Urinary bladder (tissue), 4 donors: Measurements from ENCODE around the gene BBX. TPM values are rescaled to one million over a fixed set of nuclear protein-coding genes. Genes with fewer than 3 reads are reported as not detected.

Source experiments
- DNase-seq: peaks from one replicate; pipeline ENCODE4 v3.0.0-alpha.2; 2015; ENCODE audit errors: extremely low spot score
- H3K27ac ChIP-seq: one replicate; pipeline ENCODE4 v1.5.1; 2013; ENCODE audit warnings: low read depth, mild to moderate bottlenecking, moderate library complexity
- H3K36me3 ChIP-seq: one replicate; pipeline ENCODE4 v1.6.1; 2013; ENCODE audit warnings: mild to moderate bottlenecking, moderate library complexity; ENCODE audit not compliant: insufficient read depth
- H3K4me1 ChIP-seq: one replicate; pipeline ENCODE4 v1.6.1; 2013; ENCODE audit warnings: mild to moderate bottlenecking, moderate library complexity; ENCODE audit not compliant: insufficient read depth
- H3K4me3 ChIP-seq: one replicate; pipeline ENCODE4 v1.5.1; 2013; ENCODE audit warnings: low read depth, low read length
- WGBS: extraction: QIAGEN DNeasy Blood & Tissue Kit; methylation state at CpG from one replicate; pipeline ENCODE4 v1.1.7; 2013; 5-methylcytosine and 5-hydroxymethylcytosine counted together
- polyA plus RNA-seq: library from polyadenylated mRNA; stranded (reverse); fragments of 200-250 nt; gene quantifications from one replicate; pipeline ENCODE4 v1.2.3, GENCODE V29; 2013
- total RNA-seq: library from RNA; depleted of rRNA; stranded (reverse); fragments of >200 nt; gene quantifications from one replicate; pipeline ENCODE4 v1.2.3, GENCODE V29; 2014
- donor health status: healthy with polysubstance abuse.
- donor health status: healthy.

Gene BBX
- total and polyA plus RNA-seq, 2 donors: 25.6 to 104 TPM

DNA sequence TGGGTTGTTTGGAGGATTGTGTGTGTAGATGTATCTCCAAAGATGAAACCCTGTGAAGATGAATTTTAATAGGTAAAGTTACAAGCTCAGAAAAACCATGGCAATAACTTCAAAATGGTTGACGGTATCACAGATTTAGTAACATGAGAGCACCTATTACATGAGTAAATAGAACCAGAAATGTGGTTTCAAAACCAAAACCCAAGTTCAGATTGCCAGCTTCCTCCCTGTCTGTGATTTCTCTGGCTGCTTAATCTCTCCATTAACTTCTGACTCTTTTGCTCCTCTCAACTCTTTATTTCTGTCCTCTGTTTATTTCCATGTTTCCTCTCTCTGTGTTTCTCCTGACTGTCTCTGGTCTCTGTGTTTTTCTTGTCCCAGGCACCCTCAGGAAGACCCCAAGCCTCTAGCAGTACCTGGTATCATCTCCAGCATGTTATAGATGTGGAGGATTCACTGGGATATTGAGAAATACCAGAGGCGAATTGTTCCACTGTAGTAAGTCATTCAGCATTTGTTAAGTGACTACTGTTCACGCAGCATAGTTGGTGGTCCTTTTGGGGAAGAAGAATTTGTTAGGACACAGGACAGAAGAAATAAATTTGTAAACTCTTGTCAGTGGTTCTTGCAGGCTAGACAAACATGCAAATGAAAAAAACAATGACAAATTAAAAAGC lies 138.8 kb downstream of the BBX start:
- Histone ChIP-seq H3K27ac (peak overlapping the region; percentile 45), H3K36me3 (no peaks in the 10 kb centered on the region), H3K4me1 (no peaks in the 10 kb centered on the region), H3K4me3 (no peak overlapping the region)
- no peak for DNase-seq
- 51% methylated on average over 3 of the region's 3 CpGs for WGBS

DNA sequence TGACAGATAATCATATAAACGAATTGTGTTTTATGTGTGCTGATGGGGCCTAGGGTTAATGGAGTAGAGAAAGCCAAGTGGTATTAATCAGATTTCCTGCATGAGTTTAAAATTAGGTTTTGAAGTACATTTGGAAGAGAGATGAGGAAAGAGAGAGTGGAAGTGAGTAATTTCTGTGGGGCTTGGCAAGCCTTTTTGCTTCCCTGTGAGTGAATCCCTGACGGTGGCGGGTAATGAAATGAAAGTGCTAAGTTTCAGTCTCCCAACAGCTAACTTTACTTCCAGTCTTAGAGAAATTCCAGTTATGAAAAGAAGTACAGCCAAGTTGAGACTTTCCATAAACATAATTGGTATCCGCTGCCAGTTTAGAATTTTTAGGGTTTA lies 139.4 kb downstream of the BBX start:
- no peaks in the 10 kb centered on the region for H3K36me3 ChIP-seq
- no peak for DNase-seq
- H3K4me1 ChIP-seq: no peaks in the 10 kb centered on the region
- H3K27ac ChIP-seq: no peak overlapping the region
- H3K4me3 ChIP-seq: no peak overlapping the region
- WGBS: 18% methylated on average over 4 of the region's 4 CpGs

- H3K36me3 ChIP-seq: no peaks in the 10 kb centered on the region
- H3K4me1 ChIP-seq: no peaks in the 10 kb centered on the region
- DNase-seq: no peak
- WGBS: 32% methylated on average over 7 of the region's 7 CpGs
- H3K4me3 ChIP-seq: no peak overlapping the region
- H3K27ac ChIP-seq: no peak overlapping the region
Observed at GRCh38 chr3:107662586-107662985, 139.8 kb downstream of the BBX start.

DNA sequence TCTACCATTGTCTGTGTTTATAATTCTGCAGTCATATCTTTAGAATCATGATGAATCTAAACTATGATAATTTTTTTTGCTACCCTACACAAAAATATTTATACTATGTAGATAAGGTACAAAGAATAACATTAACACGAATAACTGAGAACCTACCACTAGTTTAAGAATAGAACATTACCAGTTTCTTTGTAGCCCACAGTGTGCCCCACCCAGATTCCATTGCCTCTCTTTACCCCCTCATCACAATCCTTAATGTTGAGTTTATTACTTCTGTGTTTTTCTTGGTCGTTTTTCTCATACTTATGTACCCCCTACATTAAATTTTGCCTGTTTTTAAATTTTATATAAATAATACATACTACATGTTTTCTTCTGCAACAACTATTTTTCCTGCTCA lies 140.5 kb downstream of the BBX start:
- Histone ChIP-seq H3K27ac (no peak overlapping the region), H3K4me1 (no peaks in the 10 kb centered on the region), H3K4me3 (no peak overlapping the region), H3K36me3 (no peaks in the 10 kb centered on the region)
- whole genome bisulfite sequencing: 31% methylated on average over 2 of the region's 2 CpGs
- DNase-seq: no peak

DNA sequence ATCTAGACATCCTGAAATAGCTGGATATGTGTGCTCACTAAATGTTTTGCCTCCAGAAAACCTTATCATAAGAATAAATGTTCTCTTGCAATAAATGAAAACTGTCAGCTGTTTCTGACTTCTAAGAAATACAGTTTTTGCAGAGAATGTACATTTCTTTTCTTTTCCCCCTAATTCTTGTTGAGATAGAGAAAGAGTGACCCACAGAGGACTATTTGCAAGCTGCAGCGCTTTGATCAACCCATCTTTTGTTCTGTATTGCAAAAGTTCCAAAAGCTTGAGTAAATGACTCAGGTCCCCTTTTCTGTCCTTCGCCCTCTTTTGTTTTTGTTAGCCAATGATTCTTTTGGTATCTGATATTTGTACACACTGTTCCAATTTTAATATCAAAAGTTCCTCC lies 141.9 kb downstream of the BBX start:
- H3K4me1 ChIP-seq: no peaks in the 10 kb centered on the region
- DNase-seq: no peak
- 94% methylated on average over 2 of the region's 2 CpGs for WGBS
- no peak overlapping the region for H3K27ac ChIP-seq
- no peak overlapping the region for H3K4me3 ChIP-seq
- no peaks in the 10 kb centered on the region for H3K36me3 ChIP-seq

- WGBS: 91% methylated on average over 4 of the region's 4 CpGs
- Histone ChIP-seq H3K4me3 (no peak overlapping the region), H3K27ac (no peak overlapping the region), H3K4me1 (no peaks in the 10 kb centered on the region), H3K36me3 (no peaks in the 10 kb centered on the region)
- no peak for DNase-seq
Observed at GRCh38 chr3:107665351-107665750, 142.6 kb downstream of the BBX start.

DNA sequence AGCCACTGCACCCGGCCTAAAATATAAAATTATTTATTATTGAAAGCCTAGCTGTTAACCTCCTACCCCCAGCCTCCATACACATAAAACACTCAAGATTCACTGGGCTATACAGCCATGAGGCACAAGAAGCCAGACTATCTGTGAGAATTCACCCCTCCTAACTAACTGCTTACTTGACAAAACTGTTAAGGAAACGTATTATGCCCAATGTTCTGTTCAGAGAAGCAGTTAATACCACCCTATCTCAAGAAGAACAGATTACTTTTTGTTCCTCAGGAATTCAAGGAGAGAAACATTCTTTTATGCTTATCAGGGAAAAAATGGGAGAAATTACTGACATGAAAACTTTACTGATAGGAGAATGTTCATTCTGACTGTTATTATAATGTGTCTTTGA lies 144.1 kb downstream of the BBX start:
- 75% methylated on average over 2 of the region's 2 CpGs for WGBS
- H3K4me1 ChIP-seq: no peaks in the 10 kb centered on the region
- DNase-seq: no peak

DNA sequence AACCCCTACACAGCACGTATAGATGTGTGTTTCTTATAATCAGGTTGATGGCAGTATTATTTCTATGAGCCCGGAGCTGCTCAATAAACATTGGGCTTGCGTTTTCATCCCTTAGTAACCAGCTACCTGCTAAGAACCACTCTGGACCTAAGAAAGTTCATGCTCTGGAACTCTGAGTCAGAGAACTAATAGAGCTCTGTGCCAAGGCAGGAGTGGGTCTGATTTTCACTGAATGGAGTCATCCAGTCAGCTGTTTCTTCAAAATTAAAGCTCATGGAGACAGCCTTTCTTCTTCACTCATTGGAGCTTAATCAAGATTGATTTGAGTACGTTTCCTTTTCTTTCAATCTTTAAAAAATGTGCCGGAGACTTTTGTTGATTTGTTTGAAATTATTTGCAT lies 145.7 kb downstream of the BBX start:
- WGBS: 88% methylated on average over 5 of the region's 5 CpGs
- no peak overlapping the region for H3K4me3 ChIP-seq
- no peaks in the 10 kb centered on the region for H3K36me3 ChIP-seq
- no peak overlapping the region for H3K27ac ChIP-seq
- no peak for DNase-seq
- no peaks in the 10 kb centered on the region for H3K4me1 ChIP-seq

More for the DNA sequence above, 144.1 kb downstream of the BBX start:
- Histone ChIP-seq H3K4me3 (no peak overlapping the region), H3K36me3 (no peaks in the 10 kb centered on the region), H3K27ac (no peak overlapping the region)

DNA sequence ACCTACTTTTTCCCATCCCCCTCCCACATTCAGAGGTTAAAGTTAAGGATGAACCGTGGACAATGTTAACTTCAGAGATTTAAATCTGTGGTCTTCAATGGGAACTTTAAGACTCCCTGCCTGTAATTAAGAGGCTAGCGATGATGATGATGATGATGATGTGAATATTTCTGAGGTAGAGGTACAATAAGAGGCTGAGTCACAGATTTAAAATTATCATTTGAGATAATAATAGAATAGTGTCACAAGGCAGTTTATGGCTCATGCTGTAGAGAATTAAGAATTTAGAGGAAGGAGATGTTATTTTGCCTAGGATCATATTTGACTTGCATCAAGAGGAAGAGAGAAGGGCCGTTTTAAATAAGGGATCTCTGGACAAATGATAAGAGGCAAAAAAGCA lies 146.2 kb downstream of the BBX start:
- 85% methylated on average over 3 of the region's 3 CpGs for WGBS
- Histone ChIP-seq H3K27ac (no peak overlapping the region), H3K36me3 (no peaks in the 10 kb centered on the region), H3K4me1 (no peaks in the 10 kb centered on the region), H3K4me3 (no peak overlapping the region)
- DNase-seq: no peak

DNA sequence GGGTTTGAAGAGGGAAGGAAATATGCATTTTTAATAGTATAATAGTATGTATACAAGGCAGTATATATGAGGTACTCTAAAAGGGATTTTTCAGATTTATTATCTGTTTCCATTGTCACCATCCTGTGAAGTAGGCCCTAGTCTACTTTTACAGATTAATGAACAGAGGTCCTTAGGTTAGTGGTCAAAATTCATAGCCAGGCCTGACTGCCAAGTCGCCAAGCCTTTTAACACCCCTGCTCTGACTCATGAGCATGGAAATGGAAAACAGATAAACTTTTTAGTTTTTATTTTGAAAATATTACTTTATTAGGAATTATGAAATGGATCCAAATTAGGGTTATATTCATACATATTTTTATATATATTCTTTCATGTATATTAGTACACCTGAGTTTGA lies 146.9 kb downstream of the BBX start:
- Histone ChIP-seq H3K36me3 (no peaks in the 10 kb centered on the region), H3K4me1 (no peaks in the 10 kb centered on the region), H3K4me3 (no peak overlapping the region), H3K27ac (no peak overlapping the region)
- 78% methylated on average over 1 of the region's 1 CpG for WGBS
- no peak for DNase-seq

- no peaks in the 10 kb centered on the region for H3K36me3 ChIP-seq
- H3K4me1 ChIP-seq: no peaks in the 10 kb centered on the region
- H3K27ac ChIP-seq: no peak overlapping the region
- no peak for DNase-seq
- no peak overlapping the region for H3K4me3 ChIP-seq
- 80% methylated on average over 3 of the region's 3 CpGs for WGBS
Observed at GRCh38 chr3:107670986-107671385, 148.2 kb downstream of the BBX start.

DNA sequence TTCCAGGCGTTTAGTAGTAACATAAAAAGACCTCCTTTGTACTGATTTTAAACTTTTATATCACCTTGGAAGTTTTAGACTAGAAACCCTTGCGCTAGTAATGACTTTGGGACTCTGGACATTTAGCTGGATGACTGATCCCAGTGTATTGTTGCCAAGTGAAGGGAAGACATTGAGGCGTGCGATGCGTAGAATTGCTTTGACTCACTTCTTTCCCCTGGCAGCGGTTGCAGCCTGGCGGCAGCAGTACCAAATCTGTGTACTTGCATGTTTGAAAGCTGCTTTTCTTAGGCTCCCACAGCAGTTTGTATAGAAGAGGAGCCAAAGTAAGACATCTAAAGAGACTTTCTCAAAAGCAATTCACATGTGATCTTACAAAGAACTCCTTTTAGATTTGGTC lies 151.6 kb downstream of the BBX start:
- Histone ChIP-seq H3K4me1 (no peaks in the 10 kb centered on the region), H3K27ac (no peak overlapping the region)

GRCh38 chr3:107675233-107675900 lies 152.6 kb downstream of the BBX start:
- no peak for DNase-seq
- no peak overlapping the region for H3K27ac ChIP-seq
- WGBS: 71% methylated on average over 6 of the region's 6 CpGs
- no peaks in the 10 kb centered on the region for H3K4me1 ChIP-seq
- H3K36me3 ChIP-seq: no peaks in the 10 kb centered on the region
- H3K4me3 ChIP-seq: no peak overlapping the region

More for the DNA sequence above, 151.6 kb downstream of the BBX start:
- no peak for DNase-seq
- 78% methylated on average over 7 of the region's 7 CpGs for WGBS
- Histone ChIP-seq H3K36me3 (no peaks in the 10 kb centered on the region), H3K4me3 (no peak overlapping the region)

DNA sequence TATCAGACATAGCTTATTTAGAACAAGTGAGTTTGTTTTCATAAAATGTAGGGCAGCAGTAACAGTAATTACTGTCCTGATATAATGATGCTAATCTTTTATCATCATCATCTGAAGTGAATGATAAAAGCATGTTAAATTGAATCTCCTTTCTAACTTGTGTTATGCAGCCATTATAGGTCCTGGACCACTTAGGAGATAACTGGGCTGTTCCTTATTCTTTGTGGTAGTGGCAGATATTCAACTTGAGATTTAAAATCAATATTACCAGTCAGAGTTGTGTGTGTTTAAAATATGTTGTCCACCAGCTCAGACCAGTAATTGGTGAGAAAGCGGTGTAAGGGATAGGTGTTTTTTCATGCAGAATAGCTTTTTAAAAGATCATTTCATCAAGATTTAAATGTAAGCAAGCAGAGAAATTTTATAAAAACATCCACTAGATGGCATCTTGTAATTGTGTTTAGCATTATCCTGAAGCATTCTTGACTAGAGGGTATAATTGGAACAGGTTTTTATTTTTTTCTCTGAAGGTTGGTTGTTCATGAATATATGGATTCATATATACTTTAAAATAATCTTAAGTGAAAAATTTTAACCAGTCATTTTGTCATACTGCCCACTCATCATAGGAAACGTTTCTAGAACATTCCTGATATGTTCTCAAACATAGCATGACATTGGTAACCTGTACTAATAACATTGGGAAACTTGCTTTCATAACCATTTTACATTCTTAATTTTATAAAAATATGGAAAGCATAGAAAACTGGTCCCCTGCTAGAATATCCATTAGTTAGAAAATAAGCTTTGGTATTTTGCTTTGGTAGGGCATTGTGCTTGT lies 153.9 kb downstream of the BBX start:
- 74% methylated on average over 2 of the region's 2 CpGs for WGBS
- H3K4me1 ChIP-seq: no peaks in the 10 kb centered on the region
- no peak for DNase-seq

More for the DNA sequence above, 153.9 kb downstream of the BBX start:
- no peak overlapping the region for H3K4me3 ChIP-seq
- no peaks in the 10 kb centered on the region for H3K36me3 ChIP-seq
- no peak overlapping the region for H3K27ac ChIP-seq
